NCI-H1694 (cell line): ENCODE measurements around the gene ADAMTS9.

Experiments used
- DNase-seq: peaks from one replicate; lab custom pipeline; 2025; lab: John Stamatoyannopoulos, UW

Gene ADAMTS9

GRCh38 chr3:64654013-64654412 is 33.8 kb downstream of the ADAMTS9 start:
- no peak for DNase-seq

- DNase-seq, result no peak
Observed at GRCh38 chr3:64653101-64653500, 34.7 kb downstream of the ADAMTS9 start.

DNA sequence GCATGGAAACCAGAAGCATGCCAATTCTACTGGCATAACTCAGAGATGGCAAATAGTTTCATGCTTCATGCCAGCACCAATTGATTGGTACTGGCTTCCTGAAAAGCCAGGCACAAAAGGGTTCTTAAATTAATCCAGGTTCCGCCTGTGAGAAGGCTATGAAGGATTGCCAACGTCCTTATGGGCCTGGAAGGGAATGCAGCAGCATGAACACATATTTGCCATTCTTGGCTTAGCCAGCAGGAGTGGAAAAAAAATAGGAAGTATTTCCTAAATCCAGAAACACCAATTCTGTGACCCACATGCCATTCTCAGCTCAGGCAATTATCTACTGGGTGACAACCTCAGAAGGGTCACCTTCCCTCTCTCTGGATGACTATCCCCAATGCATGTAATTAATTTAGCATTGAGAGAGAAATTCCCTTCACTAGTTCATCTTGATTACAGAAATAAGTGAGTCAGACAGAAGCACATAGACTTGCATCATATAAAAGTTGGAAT is 36.0 kb downstream of the ADAMTS9 start:
- no peak for DNase-seq

GRCh38 chr3:64651303-64651702 is 36.5 kb downstream of the ADAMTS9 start:
- no peak for DNase-seq

DNA sequence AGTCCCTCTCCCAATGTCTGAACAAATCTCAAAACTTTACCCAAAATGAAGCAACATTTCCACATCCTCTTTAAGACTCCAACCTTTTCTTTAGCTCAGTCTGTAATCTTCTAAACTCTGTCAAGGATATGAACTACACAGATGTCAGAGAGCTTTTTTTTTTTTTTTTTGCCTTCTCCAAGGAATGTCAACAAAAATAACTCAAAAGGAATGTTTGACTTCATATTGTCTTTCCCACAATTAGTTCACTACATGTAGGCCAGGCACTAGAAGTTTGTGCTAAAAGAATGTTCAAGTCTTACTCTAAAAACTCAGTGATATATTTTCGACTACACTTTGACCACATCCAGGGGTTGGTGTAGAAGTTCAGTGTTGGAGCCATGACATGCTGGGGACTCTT is 37.1 kb downstream of the ADAMTS9 start:
- DNase-seq, result no peak

GRCh38 chr3:64650096-64650622 is 37.6 kb downstream of the ADAMTS9 start:
- no peak for DNase-seq

DNA sequence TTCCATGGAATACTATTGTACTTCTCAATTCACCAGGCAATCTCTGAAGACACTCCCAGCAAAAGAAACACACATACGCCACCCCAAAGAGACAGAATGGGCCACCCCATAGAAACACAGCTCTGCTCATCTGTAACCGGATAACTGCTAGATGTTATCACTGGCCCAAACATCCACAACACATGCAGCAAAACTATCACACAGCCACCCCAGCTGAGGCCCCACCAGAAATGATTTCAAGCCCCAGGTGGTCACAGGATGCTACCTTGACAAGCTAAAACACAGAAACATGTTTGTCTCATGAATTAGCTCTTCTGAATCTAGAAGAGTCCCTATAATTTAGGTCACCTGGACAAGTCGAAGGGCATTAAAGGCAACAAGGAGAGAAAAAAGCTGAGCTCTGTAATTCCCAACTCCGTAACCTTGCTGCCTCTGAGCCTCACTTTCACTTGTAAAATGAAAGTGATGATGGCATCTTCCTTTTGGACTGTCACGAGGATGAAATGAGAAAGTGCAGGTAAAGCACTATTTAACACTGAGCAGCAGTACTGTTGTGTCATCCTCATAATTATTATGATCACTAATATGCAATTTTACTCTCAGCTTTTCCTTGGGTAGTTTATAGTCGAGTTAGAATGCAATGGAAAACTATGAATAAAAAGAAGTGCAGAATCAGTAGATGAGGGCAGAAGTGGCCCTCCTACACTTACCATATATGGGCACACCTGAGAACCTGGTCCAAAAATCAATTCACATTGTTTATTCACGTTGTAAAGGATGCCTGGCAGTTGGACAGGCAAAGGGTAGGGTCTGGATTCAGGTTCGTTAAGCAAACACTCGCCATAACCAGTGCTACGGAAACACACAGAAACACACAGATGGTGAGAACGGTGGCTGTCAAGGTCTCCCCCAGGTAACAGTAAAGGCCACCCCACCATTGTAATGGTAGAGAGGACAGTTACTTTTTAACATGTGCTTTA is 38.6 kb downstream of the ADAMTS9 start:
- DNase-seq, result no peak

GRCh38 chr3:64647825-64648224 is 40.0 kb downstream of the ADAMTS9 start:
- no peak for DNase-seq

DNA sequence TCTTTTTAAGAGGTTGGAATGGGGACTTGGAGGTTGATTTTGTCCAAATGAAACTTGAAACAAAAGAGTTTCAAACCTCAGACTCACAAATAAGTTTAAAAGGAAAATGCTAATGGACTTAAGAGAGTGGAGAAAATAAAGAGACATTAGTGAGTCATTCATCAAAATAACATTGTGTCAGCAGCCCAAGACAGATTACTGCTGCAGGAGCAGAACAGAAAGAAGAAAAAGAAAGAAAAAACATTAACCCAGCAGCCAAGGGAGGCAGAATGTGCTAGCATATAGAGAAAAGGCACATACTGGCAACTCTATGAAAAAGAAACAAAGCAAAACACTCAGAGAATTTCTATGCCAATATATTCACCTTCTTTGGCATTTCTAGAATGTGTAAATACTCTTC is 42.6 kb downstream of the ADAMTS9 start:
- DNase-seq, result no peak

DNA sequence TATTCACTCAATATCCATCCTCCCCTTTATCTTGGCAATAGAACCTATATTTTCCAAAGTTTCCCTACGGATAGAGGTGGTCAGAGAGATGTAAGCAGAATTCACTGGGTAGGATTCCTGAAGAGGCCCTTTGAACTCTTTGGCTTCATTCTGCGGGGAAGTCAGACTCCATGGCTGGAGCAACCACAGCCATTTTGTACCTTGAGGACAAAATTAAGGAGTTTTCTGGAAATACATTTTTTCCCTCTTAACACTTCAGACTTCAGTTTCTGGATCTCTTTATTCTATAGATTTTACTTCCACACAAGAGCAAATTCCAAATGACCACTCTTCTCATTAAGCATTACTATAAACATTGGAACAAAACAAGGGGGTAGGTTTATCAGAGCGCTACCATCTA is 43.3 kb downstream of the ADAMTS9 start:
- no peak for DNase-seq

DNA sequence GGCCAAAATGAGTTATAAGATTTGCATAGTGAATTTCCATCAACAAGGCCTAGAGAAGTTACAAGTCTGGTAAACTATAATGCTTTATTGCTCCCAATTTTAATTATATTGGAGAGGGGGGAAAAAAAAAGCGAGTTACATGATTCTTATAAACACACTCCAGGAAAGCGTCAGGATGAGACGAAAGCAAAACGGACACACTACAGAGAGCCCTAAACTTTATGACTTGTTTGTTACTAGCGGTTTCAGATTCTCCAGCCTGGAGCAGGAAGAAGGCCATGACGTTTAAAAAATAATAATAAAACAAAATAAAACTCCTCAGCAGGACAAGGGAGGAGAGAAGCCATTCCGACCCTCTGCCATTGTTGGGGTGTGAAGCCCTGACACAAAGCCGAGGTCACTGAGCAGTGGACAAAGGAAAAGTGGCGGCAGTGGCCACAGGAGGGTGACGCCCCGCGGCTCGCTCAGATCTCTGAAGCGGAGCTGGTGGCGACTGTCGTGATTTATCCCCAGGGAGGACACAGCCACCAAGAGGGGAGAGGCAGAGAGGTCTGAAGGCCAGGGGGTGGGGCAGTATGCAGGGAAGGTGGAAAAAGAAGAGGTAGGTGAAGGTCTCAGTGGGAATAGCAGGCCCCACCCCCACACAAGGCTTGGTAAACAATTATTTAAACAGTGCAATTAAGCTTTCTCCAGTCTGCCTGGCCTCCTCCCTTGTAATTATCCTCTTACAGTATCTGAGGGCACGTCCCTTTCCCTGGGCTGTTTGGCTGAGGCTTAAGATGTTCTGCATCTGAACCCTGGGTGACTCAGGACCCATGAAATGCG is 45.3 kb downstream of the ADAMTS9 start:
- no peak for DNase-seq

DNA sequence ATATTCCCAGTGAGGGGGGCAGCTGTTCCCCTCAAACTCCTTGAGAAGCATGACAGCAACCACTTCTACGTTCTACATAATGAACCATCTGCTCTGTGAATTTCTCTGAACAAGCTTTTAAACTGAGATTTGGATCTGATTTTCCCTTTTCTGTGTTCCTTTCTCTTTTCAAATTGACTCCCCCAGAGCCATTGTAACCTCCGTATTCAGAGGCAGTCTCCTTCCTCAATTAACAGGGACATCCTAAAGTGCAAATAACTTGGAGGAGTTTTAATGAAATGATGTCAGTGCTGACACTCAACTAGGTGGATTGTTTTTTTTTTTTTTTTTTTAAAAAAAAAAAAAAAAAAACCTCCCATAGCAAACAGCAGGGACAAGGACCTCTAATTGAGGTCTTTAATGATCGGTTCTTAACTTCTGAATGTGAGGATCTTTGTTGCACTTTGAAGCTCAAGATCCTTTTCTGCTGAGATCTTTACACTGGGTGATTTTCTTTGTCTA is 48.8 kb downstream of the ADAMTS9 start:
- no peak for DNase-seq

GRCh38 chr3:64638511-64638910 is 49.3 kb downstream of the ADAMTS9 start:
- no peak for DNase-seq

DNA sequence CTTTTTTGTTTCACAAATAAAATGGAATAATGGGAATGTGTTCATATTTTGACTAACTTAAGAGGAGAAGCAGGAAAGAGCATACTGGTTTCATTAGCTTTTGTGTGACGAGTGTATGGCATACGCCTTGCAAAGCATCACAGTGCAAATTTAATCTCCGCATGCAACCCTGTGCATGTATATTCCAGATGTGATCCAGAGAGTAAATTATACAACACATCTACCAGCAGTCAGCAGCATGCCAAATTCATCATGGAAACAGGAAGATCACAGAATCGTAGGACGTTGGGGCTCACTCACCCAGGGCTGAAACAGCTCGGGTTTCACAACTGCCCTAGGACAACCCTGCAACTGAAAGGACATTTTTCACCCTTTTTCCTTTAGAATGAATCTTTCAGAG is 53.4 kb downstream of the ADAMTS9 start:
- no peak for DNase-seq

- no peak for DNase-seq
Observed at GRCh38 chr3:64631951-64632350, 55.8 kb downstream of the ADAMTS9 start.

GRCh38 chr3:64627471-64628321 is 60.1 kb downstream of the ADAMTS9 start:
- no peak for DNase-seq

GRCh38 chr3:64627042-64627441 is 60.8 kb downstream of the ADAMTS9 start:
- no peak for DNase-seq

DNA sequence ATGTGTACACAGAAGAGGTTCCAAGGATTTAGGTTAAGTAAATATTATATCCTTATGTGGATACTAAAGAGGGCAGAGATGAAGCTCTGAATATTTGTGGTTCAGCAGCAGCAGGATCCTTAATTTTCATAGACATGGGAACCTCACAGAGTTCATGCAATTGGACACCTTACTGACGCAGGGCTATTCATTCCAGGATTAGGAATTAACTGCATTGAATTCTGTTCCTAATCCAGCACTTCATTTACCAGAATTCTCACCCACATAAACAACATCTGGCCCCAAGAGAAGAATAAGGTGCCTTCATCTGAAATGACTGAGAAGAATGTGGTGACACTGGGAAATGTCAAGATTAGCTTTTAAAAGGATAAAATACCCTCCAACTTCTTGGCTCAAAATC is 62.4 kb downstream of the ADAMTS9 start:
- DNase-seq, result no peak

DNA sequence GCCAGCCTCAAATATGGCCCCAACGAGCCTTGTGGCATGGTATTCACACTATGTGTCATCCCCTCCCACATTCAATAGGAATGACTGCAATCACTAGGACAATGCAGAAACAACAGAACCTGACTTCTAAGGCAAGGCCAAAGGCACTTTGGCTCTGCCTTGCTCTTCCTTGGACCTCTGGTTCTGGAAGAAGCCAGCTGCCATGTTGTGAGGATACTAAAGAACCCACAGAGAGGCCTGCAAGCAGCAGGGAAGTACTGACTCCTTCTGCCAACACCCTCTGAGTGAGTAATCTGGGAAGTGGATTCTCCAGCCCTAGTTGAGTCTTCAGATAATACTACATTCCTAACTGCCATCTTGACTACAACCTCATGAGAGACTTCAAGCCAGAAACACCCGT is 64.7 kb downstream of the ADAMTS9 start:
- no peak for DNase-seq

DNA sequence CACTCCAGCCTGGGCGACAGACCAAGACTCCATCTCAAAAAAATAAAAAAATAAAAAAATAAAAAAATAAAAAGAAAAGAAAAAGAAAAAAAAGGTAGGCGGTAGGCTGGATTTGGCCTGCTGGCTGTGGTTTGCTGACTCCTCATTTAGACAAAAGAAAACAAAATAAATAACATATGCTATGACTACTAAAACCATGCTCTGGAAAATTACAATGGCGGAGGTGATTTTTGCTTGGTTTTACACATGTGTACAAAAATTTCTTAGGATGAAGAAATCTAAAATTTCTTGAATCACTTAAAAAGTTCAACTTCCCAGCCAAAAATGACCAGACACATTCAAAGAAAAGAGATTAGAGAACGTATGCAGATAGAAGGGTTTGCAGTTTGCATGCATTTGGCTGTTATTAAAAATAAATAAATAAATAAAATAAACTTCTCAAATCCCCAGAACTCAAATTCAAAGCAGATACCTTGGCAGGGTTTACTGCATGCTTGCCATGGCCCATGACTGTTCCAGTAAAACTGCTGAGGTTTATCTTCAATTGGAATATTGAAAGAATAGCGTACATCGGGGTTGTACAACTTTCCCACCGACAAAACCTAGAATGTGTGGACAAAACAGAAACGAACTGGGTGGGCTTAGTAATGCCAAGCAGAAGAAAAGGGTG is 65.9 kb downstream of the ADAMTS9 start:
- DNase-seq, result no peak

DNA sequence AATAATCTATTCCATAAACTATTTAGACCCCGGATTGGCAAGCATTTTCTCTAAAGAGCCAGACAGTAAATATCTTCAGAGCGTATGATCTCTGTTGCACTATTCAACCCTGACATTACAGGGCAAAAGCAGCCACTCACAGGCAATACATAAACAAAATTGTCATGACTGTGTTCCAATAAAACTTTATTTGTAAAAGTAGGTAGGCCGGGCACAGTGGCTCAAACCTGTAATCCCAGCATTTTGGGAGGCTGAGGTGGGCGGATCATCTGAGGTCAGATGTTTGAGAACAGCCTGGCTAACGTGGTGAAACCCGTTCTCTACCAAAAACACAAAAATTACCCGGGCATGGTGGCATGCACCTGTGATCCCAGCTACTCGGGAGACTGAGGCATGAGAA is 66.5 kb downstream of the ADAMTS9 start:
- DNase-seq, result no peak
